Measurements from ENCODE around the gene DMC1. TPM values are rescaled to one million over a fixed set of nuclear protein-coding genes. Genes with fewer than 3 reads are reported as not detected.

DMC1 gene
- total and polyA plus RNA-seq, 2 of the 4 experiments (the other 2 are of a cell fraction) = 0.18 to 0.38 TPM

DNA sequence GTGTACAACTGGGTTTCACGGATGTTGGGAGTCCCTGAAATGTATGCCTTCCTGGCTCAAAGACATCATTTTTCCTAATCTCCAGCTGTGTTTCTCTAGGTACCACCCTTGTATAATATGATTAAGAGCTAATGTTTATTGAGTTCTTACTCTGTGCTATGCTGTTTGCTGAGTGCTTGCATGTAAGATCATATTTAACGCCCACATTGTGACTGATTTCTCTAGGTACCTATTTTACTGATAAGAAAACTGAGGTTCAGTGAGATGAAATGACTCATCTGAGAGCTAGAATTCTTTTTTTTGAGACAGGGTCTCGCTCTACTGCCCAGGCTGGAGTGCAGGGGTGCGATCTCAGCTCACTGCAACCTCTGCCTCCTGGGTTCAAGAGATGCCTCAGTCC is 43.6 kb upstream of the DMC1 start:
- ChIA-PET CTCF (interaction anchor here (0.6 kb wide), 1 partner anchor 150 kb away, joined by 4 read pairs; no protein-coding TSS in a partner anchor), POLR2A (ENCODE audit: unreplicated experiment) (no interaction called here)
- ATAC-seq (ENCODE audit: low read depth) (no peak), DNase-seq (no peak)
- Histone ChIP-seq H2BK5ac (ENCODE audit: low read depth, low read length, poor library complexity, severe bottlenecking) (no peak overlapping the region), H4K91ac (ENCODE audit: insufficient read depth, low read depth, low read length) (no peak overlapping the region), H4K8ac (ENCODE audit: low read depth in 2 of 2, low read length in 2 of 2) (no peak overlapping the region), H3K4me2 (ENCODE audit: low read depth, low read length) (no peak overlapping the region), H2BK15ac (ENCODE audit: low read depth, low read length) (no peak overlapping the region), H4K5ac (ENCODE audit: low read depth, low read length) (no peak overlapping the region), H3K56ac (ENCODE audit: extremely low read depth, insufficient read depth, low read length) (no peak overlapping the region), H2AFZ (replicated peaks; ENCODE audit: low read length, poor library complexity) (no peak overlapping the region), H3K36me3 (ENCODE audit: control insufficient read depth, insufficient read depth, low read length) (no peaks in the 10 kb centered on the region; the same call in 1 of the 2 replicates), H3K79me1 (ENCODE audit: low read depth in 1 of 2, low read length in 2 of 2) (no peaks in the 10 kb centered on the region), H4K20me1 (ENCODE audit: insufficient read depth, low read length) (no peaks in the 10 kb centered on the region), H3K14ac (replicated peaks; ENCODE audit: low read depth, low read length) (no peak overlapping the region), H3K9me1 (ENCODE audit: insufficient read depth, low read length) (0 out of 2 replicates have a peak, but pooled peaks cover 3% of the 10 kb centered on the region), H3K9me3 (ENCODE audit: control insufficient read depth, insufficient read depth, low read length) (no peaks in the 10 kb centered on the region), H2AK9ac (replicated peaks; ENCODE audit: low read depth, low read length, poor library complexity) (no peak overlapping the region), H3K23ac (ENCODE audit: low read depth, low read length) (no peak overlapping the region), H3K9ac (ENCODE audit: low read depth, low read length) (no peak overlapping the region), H2BK120ac (ENCODE audit: low read depth, low read length) (no peak overlapping the region), H3K4me3 (ENCODE audit: insufficient read depth, low read depth, low read length) (no peak overlapping the region), H3K27ac (ENCODE audit: insufficient read depth, low read length) (no peak overlapping the region), H3K27me3 (ENCODE audit: control insufficient read depth, insufficient read depth, low read length) (no peaks in the 10 kb centered on the region), H3K18ac (ENCODE audit: low read depth, low read length) (no peak overlapping the region), H3K4ac (ENCODE audit: low read depth, low read length) (no peak overlapping the region), H2BK20ac (ENCODE audit: low read depth, low read length) (no peak overlapping the region), H2AK5ac (ENCODE audit: low read depth, low read length) (no peak overlapping the region), H3K4me1 (ENCODE audit: control insufficient read depth, insufficient read depth, low read length) (peaks cover 2% of the 10 kb centered on the region; the same call in 1 of the 2 replicates)
- intact Hi-C loops (cut with micrococcal nuclease) = no loop called here
- in situ Hi-C loops (cut with MboI; ENCODE audit: low sequenced_read_pairs) = no loop called here
- TF ChIP-seq CEBPB (IDR thresholded peaks at IDR 0.05; ENCODE audit: low read depth, low read length) (no peak), FOS (IDR thresholded peaks at IDR 0.05; ENCODE audit: low read depth, low read length) (no peak), RFX5 (IDR thresholded peaks at IDR 0.05; ENCODE audit: low read depth, low read length) (no peak), USF2 (IDR thresholded peaks at IDR 0.05; ENCODE audit: low read depth, low read length) (no peak), SMC3 (IDR thresholded peaks at IDR 0.05; ENCODE audit: low read depth, low read length) (no peak), NFE2L2 (IDR thresholded peaks at IDR 0.05; ENCODE audit: low read depth, low read length) (no peak), MAFK (IDR thresholded peaks at IDR 0.05; ENCODE audit: low read depth, low read length) (no peak), RAD21 (IDR thresholded peaks at IDR 0.05; ENCODE audit: low read length) (no peak), ELK1 (IDR thresholded peaks at IDR 0.05; ENCODE audit: borderline replicate concordance, low read depth, low read length) (no peak), BHLHE40 (IDR thresholded peaks at IDR 0.05; ENCODE audit: low read depth, low read length) (no peak), CTCF (conservative IDR thresholded peaks at IDR 0.05; ENCODE audit: low read depth, low read length) (no peak), CHD1 (IDR thresholded peaks at IDR 0.05; ENCODE audit: low read depth, low read length) (no peak), RCOR1 (IDR thresholded peaks at IDR 0.05; ENCODE audit: insufficient replicate concordance, low read length) (no peak), MXI1 (IDR thresholded peaks at IDR 0.05; ENCODE audit: borderline replicate concordance, low read depth, low read length) (no peak), POLR2A (IDR thresholded peaks at IDR 0.05; ENCODE audit: low read depth, low read length) (no peak)
- BruUV-seq (replicated peaks) = no TSS peak
- dilution Hi-C loops (cut with HindIII; ENCODE audit: low sequenced_read_pairs, unreplicated experiment) = no loop called here
- no CpG with 5 or more reads among the region's 4 CpGs for WGBS, 2 experiments (ENCODE audit: extremely low coverage in 2 of 2, insufficient read length in 1 of 2)
